Activated CD8-positive, alpha-beta memory T cell treated with anti-CD3 and anti-CD28 coated beads for 4 hours (primary cell): Measurements from ENCODE around the gene TCF4.

Experiments
- DNase-seq, 2 donors: peaks; one replicate each; pipeline ENCODE4 v3.0.0-alpha.2; 2020; ENCODE audit warnings: low read depth in 2 of 2

The TCF4 gene

GRCh38 chr18:55390898-55391297, 197.1 kb downstream of the TCF4 start:
- no peak for DNase-seq

- no peak for DNase-seq
These were observed 200.6 kb downstream of the TCF4 start for GRCh38 chr18:55387139-55387984.

GRCh38 chr18:55386545-55386944, 201.4 kb downstream of the TCF4 start:
- no peak for DNase-seq

GRCh38 chr18:55385770-55386169, 202.2 kb downstream of the TCF4 start:
- DNase-seq, result no peak

- DNase-seq, result no peak
These were observed 203.3 kb downstream of the TCF4 start for GRCh38 chr18:55384551-55385275.

- no peak for DNase-seq
These were observed 203.9 kb downstream of the TCF4 start for GRCh38 chr18:55384115-55384514.

- DNase-seq, result no peak
These were observed 205.7 kb downstream of the TCF4 start for GRCh38 chr18:55382277-55382805.

- DNase-seq, result no peak
These were observed 206.7 kb downstream of the TCF4 start for GRCh38 chr18:55381277-55381676.

- DNase-seq, result no peak
These were observed 207.4 kb downstream of the TCF4 start for GRCh38 chr18:55380589-55380988.

GRCh38 chr18:55376387-55376786, 211.6 kb downstream of the TCF4 start:
- DNase-seq, result no peak

- DNase-seq, result no peak
These were observed 212.1 kb downstream of the TCF4 start for GRCh38 chr18:55375930-55376329.

GRCh38 chr18:55374741-55375140, 213.3 kb downstream of the TCF4 start:
- DNase-seq, result no peak

- no peak for DNase-seq
These were observed 215.8 kb downstream of the TCF4 start for GRCh38 chr18:55372209-55372608.

- DNase-seq, result no peak
These were observed 217.1 kb downstream of the TCF4 start for GRCh38 chr18:55370936-55371335.

- DNase-seq, result no peak
These were observed 218.6 kb downstream of the TCF4 start for GRCh38 chr18:55369346-55369745.

- no peak for DNase-seq
These were observed 222.7 kb downstream of the TCF4 start for GRCh38 chr18:55365342-55365741.

GRCh38 chr18:55362303-55362702, 225.7 kb downstream of the TCF4 start:
- no peak for DNase-seq

GRCh38 chr18:55361492-55362250, 226.3 kb downstream of the TCF4 start:
- DNase-seq, result no peak

GRCh38 chr18:55360061-55360460, 227.9 kb downstream of the TCF4 start:
- DNase-seq, result no peak

GRCh38 chr18:55356815-55357214, 231.2 kb downstream of the TCF4 start:
- DNase-seq, result no peak

GRCh38 chr18:55355223-55355622, 232.8 kb downstream of the TCF4 start:
- DNase-seq, result no peak

GRCh38 chr18:55354795-55355194, 233.2 kb downstream of the TCF4 start:
- no peak for DNase-seq
